GM21576 (cell line): ENCODE measurements around the gene LIPG.
"Not testable (repeated sequence)": the region's sequence is repeated elsewhere in the genome, so short reads cannot be mapped to it uniquely, and the experiment has no call there.

ENCODE experiments used
- ATAC-seq: cut with Tn5 transposase; IDR thresholded peaks from one replicate; pipeline ENCODE4 v1.9.1; 2021; ENCODE audit warnings: mild to moderate bottlenecking, moderate library complexity; ENCODE audit not compliant: unreplicated experiment

LIPG gene

GRCh38 chr18:49546278-49546677, 15.6 kb upstream of the LIPG start:
- ATAC-seq = no peak

- ATAC-seq = no peak
Observed at GRCh38 chr18:49546719-49547273, 15.1 kb upstream of the LIPG start.

GRCh38 chr18:49547701-49548100, 14.2 kb upstream of the LIPG start:
- no peak for ATAC-seq

- ATAC-seq = no peak
Observed at GRCh38 chr18:49548229-49548636, 13.6 kb upstream of the LIPG start.

- ATAC-seq = no peak
Observed at GRCh38 chr18:49550621-49551339, 11.1 kb upstream of the LIPG start.

GRCh38 chr18:49553003-49553402, 8.9 kb upstream of the LIPG start:
- ATAC-seq = no peak

GRCh38 chr18:49555641-49556040, 6.2 kb upstream of the LIPG start:
- no peak for ATAC-seq

GRCh38 chr18:49558356-49558755, 3.5 kb upstream of the LIPG start:
- no peak for ATAC-seq

GRCh38 chr18:49559326-49559931, 2.4 kb upstream of the LIPG start:
- not testable (repeated sequence) for ATAC-seq

GRCh38 chr18:49560277-49560623, 1.6 kb upstream of the LIPG start:
- no peak for ATAC-seq

GRCh38 chr18:49560624-49561288, 1.1 kb upstream of the LIPG start:
- ATAC-seq = no peak

- no peak for ATAC-seq
Observed at GRCh38 chr18:49562481-49563129, 748 bp downstream of the LIPG start.

GRCh38 chr18:49563130-49563540, 1.3 kb downstream of the LIPG start:
- no peak for ATAC-seq

GRCh38 chr18:49563701-49564517, 2.1 kb downstream of the LIPG start:
- no peak for ATAC-seq

- no peak for ATAC-seq
Observed at GRCh38 chr18:49564518-49564834, 2.6 kb downstream of the LIPG start.

- no peak for ATAC-seq
Observed at GRCh38 chr18:49565101-49565500, 3.2 kb downstream of the LIPG start.

GRCh38 chr18:49565612-49566011, 3.8 kb downstream of the LIPG start:
- ATAC-seq = no peak

GRCh38 chr18:49566217-49566770, 4.4 kb downstream of the LIPG start:
- ATAC-seq = no peak

- ATAC-seq = no peak
Observed at GRCh38 chr18:49566985-49567384, 5.1 kb downstream of the LIPG start.

GRCh38 chr18:49569724-49570123, 7.9 kb downstream of the LIPG start:
- ATAC-seq = no peak
